OCI-LY3 (cell line): ENCODE data around the gene NRAP.
A peak's percentile ranks its signal among the peaks of the same experiment; 100 is the strongest.

ENCODE experiments used
- CTCF ChIP-seq: fragments of 200-600, 300-600 bp; sonication (generic); IDR thresholded peaks from 2 replicates; pipeline ENCODE4 v1.5.1; 2014; ENCODE audit warnings: antibody characterized with exemption, low read length, low read depth
- EZH2phosphoT487 ChIP-seq: fragments of 200-600 bp; shearing (Covaris generic); IDR thresholded peaks from 2 replicates; pipeline ENCODE4 v1.6.1; 2018; ENCODE audit warnings: antibody characterized with exemption, mixed run types, low read depth

- TF ChIP-seq CTCF: peak; percentile 26; the same call in 1 of the 2 replicates
- no peak for TF ChIP-seq EZH2phosphoT487
Measured at GRCh38 chr10:113616244-113617074, 47.4 kb downstream of the NRAP start.
